Ishikawa (cell line): ENCODE results near the gene DAGLA.
A peak's percentile ranks its signal among the peaks of the same experiment; 100 is the strongest.

Source experiments
- CEBPB ChIP-seq: IDR thresholded peaks from 2 replicates; pipeline ENCODE4 v1.6.1; 2012
- CREB1 ChIP-seq: IDR thresholded peaks from 2 replicates; pipeline ENCODE4 v1.6.1; 2012; ENCODE audit warnings: low read depth
- EGR1 ChIP-seq: IDR thresholded peaks from 2 replicates; pipeline ENCODE4 v1.6.1; 2012
- EP300 ChIP-seq: IDR thresholded peaks from 2 replicates; pipeline ENCODE4 v1.6.1; 2012; ENCODE audit warnings: borderline replicate concordance
- FOXM1 ChIP-seq: IDR thresholded peaks from 2 replicates; pipeline ENCODE4 v1.6.1; 2012; ENCODE audit warnings: low read depth, borderline replicate concordance
- NFIC ChIP-seq: IDR thresholded peaks from 2 replicates; pipeline ENCODE4 v1.6.1; 2012
- RAD21 ChIP-seq: IDR thresholded peaks from 2 replicates; pipeline ENCODE4 v1.6.1; 2012; ENCODE audit warnings: low read depth
- TAF1 ChIP-seq: IDR thresholded peaks from 2 replicates; pipeline ENCODE4 v1.6.1; 2012; ENCODE audit warnings: low read depth, mild to moderate bottlenecking
- TCF12 ChIP-seq: IDR thresholded peaks from 2 replicates; pipeline ENCODE4 v1.6.1; 2012; ENCODE audit warnings: low read depth
- TEAD4 ChIP-seq: IDR thresholded peaks from 2 replicates; pipeline ENCODE4 v1.6.1; 2012
- YY1 ChIP-seq: IDR thresholded peaks from 2 replicates; pipeline ENCODE4 v1.6.1; 2012; ENCODE audit warnings: low read depth
- ZBTB7A ChIP-seq: IDR thresholded peaks from 2 replicates; pipeline ENCODE4 v1.6.1; 2012; ENCODE audit warnings: low read depth
- TF ChIP-seq, protein P1 (sequence below): IDR thresholded peaks from 2 replicates; pipeline ENCODE4 v1.6.1; 2012; ENCODE audit warnings: low read depth, mild to moderate bottlenecking
- TF ChIP-seq, protein P2 (sequence below): IDR thresholded peaks from 2 replicates; pipeline ENCODE4 v1.6.1; 2012
- TF ChIP-seq, protein P3 (sequence below): IDR thresholded peaks from 2 replicates; pipeline ENCODE4 v1.6.1; 2012

Gene DAGLA

DNA sequence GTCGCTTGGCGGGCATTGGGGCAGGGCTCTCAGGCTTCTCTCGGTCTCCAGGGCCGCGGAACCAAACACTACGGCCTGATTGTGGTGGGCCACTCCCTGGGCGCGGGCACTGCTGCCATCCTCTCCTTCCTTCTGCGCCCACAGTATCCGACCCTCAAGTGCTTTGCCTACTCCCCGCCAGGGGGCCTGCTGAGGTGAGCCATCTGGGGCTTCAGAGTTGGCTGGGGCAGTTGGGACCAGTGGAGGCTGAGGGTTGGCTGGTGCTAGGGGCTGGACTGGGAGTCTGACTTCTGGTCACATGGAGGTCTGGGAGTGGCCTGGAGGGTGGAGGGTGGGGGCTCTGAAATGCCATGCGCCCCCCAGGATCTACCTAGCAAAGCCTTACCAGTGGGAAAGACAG lies 56.9 kb downstream of the DAGLA start:
- TF ChIP-seq, protein P1, sequence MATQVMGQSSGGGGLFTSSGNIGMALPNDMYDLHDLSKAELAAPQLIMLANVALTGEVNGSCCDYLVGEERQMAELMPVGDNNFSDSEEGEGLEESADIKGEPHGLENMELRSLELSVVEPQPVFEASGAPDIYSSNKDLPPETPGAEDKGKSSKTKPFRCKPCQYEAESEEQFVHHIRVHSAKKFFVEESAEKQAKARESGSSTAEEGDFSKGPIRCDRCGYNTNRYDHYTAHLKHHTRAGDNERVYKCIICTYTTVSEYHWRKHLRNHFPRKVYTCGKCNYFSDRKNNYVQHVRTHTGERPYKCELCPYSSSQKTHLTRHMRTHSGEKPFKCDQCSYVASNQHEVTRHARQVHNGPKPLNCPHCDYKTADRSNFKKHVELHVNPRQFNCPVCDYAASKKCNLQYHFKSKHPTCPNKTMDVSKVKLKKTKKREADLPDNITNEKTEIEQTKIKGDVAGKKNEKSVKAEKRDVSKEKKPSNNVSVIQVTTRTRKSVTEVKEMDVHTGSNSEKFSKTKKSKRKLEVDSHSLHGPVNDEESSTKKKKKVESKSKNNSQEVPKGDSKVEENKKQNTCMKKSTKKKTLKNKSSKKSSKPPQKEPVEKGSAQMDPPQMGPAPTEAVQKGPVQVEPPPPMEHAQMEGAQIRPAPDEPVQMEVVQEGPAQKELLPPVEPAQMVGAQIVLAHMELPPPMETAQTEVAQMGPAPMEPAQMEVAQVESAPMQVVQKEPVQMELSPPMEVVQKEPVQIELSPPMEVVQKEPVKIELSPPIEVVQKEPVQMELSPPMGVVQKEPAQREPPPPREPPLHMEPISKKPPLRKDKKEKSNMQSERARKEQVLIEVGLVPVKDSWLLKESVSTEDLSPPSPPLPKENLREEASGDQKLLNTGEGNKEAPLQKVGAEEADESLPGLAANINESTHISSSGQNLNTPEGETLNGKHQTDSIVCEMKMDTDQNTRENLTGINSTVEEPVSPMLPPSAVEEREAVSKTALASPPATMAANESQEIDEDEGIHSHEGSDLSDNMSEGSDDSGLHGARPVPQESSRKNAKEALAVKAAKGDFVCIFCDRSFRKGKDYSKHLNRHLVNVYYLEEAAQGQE, result no peak
- TF ChIP-seq, protein P2, sequence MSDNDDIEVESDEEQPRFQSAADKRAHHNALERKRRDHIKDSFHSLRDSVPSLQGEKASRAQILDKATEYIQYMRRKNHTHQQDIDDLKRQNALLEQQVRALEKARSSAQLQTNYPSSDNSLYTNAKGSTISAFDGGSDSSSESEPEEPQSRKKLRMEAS, result no peak
- TF ChIP-seq NFIC (no peak), EP300 (no peak), EGR1 (no peak)

DNA sequence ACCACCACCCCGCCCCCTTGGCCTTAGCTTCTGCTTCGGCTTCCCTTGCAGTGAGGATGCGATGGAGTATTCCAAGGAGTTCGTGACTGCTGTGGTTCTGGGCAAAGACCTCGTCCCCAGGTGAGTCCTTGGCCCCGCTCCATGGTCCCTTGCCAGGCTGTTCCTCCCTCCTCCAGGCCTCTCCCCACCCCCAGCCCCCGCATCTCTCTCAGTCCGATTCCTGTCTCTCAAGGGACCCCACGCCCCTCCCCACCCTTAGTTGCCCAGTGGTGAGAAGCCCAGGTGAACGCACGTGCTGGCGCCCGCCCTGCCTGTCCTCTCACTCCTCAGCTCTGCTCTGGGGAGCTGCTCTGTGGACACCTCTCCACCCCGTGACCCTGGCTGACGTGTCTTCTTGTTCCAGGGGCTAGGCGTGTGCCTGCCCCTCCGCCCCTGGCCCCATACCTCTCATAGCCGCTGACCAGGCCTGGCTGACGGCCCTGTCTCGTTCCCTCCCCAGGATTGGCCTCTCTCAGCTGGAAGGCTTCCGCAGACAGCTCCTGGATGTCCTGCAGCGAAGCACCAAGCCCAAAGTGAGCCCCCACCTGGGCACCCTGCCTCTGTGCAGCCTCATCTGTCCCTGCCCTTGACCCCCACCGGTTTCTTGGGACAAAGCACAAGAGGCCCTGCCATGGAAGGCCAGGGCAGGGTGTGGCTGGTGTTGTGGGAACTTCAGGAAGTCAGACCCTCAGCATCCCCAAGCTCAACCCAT lies 57.6 kb downstream of the DAGLA start:
- TF ChIP-seq TEAD4 (no peak), NFIC (no peak), EGR1 (0 out of 2 replicates have a peak, but pooled peaks have one; percentile 6)

DNA sequence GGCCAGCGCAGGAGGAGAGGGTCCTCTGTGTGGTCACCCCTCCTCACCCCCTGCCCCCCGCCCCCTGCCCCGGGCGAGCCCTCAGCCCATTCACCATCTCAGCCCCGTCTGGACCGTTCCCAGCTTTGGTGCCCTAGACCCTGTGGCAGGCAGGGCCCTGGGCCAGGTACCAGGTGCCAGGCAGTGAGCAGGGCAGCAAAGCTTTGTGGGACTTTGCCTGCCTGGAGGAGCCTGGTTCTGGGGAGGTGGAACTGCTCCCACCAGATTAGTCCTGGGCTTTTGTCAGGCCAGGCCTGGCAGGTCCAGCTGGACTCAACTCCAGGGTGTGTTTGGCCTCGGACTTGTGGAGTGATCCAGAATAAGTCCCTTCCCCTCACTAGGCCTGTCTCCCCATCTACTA lies 58.6 kb downstream of the DAGLA start:
- TF ChIP-seq TEAD4 (no peak), YY1 (no peak), EP300 (no peak), NFIC (no peak), CREB1 (no peak), TAF1 (no peak), RAD21 (no peak), EGR1 (no peak), ZBTB7A (no peak)
- TF ChIP-seq, protein P3, sequence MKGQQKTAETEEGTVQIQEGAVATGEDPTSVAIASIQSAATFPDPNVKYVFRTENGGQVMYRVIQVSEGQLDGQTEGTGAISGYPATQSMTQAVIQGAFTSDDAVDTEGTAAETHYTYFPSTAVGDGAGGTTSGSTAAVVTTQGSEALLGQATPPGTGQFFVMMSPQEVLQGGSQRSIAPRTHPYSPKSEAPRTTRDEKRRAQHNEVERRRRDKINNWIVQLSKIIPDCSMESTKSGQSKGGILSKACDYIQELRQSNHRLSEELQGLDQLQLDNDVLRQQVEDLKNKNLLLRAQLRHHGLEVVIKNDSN, result no peak

DNA sequence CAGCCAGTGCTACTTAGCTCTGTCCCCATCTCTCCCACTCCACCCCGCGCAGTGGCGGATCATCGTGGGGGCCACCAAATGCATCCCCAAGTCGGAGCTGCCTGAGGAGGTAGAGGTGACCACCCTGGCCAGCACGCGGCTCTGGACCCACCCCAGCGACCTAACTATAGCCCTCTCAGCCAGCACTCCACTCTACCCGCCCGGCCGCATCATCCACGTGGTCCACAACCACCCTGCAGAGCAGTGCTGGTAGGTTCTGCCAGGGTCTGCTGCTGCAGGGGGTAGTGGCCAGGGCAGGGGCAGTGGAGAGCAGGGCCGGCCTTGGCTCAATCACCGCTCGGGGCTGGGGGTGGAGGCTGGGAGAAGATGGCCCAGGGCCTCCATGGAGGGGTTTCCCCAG lies 59.2 kb downstream of the DAGLA start:
- no peak for TF ChIP-seq TCF12
- TF ChIP-seq RAD21, result no peak
- no peak for TF ChIP-seq EGR1
- TF ChIP-seq, protein P3, result no peak

DNA sequence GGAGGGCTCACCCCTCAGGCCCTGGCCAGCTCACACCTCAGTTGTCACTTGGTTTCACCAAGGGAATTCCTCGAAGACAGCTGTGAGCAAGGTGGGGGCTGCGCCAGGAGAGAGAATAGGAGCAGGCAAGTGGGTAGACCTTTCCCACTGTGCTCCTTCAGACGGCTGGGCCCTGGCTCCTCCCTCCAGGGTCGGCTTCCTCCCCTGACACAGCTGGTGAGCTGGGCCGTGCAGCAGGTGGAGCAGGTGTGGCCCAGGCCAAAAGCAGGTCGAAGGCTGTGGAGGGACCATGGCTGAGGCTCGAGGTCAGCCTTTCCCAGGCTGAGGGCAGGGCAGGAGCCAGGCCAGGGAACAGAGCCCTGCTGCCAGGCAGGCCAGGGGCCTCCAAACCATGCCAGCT lies 59.8 kb downstream of the DAGLA start:
- TF ChIP-seq, protein P3, result no peak
- TF ChIP-seq RAD21 (no peak), NFIC (no peak), CEBPB (no peak), EP300 (no peak), TCF12 (no peak), FOXM1 (no peak), CREB1 (no peak), ZBTB7A (no peak), TAF1 (no peak), YY1 (no peak), TEAD4 (no peak), EGR1 (no peak)
- TF ChIP-seq, protein P1, result no peak
- TF ChIP-seq, protein P2, result no peak; the same call in 1 of the 2 replicates

DNA sequence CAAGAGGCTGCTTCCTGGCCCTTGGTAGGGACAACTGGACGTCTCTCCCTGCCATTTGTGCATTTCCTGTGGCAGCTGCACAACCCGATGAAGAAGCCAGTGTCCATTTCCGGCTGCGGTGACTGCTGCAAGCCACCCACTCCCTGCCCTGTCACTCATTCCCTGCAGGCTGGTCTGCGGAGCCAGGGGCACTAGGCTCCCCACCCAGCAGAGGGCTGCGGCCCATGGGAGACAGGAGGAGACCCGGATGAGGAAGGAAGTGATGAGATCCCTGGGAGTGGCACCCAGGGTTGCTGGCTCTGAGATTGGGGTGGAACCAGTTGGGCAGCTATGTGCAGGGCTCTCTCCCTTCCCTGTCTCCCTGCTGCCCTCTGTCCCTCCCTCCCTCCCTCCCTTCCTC lies 62.2 kb downstream of the DAGLA start:
- TF ChIP-seq CEBPB, result no peak
- TF ChIP-seq, protein P3, result no peak
- TF ChIP-seq, protein P2, result no peak
- TF ChIP-seq NFIC, result no peak
- no peak for TF ChIP-seq EP300
- TF ChIP-seq RAD21, result no peak
- no peak for TF ChIP-seq ZBTB7A
- TF ChIP-seq TEAD4, result no peak
- no peak for TF ChIP-seq YY1
- TF ChIP-seq, protein P1, result no peak
- TF ChIP-seq EGR1, result no peak
- no peak for TF ChIP-seq FOXM1
